H54 (cell line): ENCODE results near the gene XCL2.

Source experiments
- DNase-seq: peaks from one replicate; pipeline ENCODE4 v3.0.0; 2011; ENCODE audit warnings: low spot score, mixed read lengths; ENCODE audit not compliant: insufficient read length
- FAIRE-seq: peaks from 3 replicates; lab custom pipeline; 2011; peaks lifted over from hg19 to GRCh38; lab: Jason Lieb, UNC
- POLR2A ChIP-seq: IDR thresholded peaks from 2 replicates; pipeline ENCODE4 v1.6.1; 2011; ENCODE audit warnings: low read depth, mild to moderate bottlenecking, low read length

Gene XCL2

DNA sequence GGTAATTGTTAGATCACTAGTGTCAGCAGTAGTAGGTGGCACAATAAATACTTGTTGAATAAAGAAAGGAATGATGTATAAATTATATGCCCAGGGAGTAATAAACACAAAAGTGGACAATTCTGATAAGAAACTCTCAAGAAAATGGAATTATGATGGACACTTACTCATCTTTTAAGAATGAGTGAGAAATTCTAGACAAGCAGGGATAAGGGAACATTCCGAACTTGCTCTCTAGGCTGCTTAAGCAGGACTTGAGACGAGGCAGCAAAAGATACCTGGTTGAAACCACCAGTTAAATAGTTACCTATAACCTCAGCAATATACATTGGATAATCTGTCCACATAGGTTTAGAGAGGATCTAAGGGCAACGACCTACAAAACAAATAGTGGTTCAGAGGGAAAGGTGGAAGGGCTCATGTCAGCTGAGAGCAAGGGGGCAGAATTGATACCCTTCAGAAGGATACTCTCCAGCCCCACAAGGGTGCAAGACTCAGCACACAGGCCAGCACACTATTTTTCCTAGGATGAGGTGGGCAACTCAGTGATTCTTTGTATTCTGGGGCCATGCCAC is 46.3 kb downstream of the XCL2 start:
- DNase-seq: no peak
- no peak for TF ChIP-seq POLR2A
- FAIRE-seq: no peak

DNA sequence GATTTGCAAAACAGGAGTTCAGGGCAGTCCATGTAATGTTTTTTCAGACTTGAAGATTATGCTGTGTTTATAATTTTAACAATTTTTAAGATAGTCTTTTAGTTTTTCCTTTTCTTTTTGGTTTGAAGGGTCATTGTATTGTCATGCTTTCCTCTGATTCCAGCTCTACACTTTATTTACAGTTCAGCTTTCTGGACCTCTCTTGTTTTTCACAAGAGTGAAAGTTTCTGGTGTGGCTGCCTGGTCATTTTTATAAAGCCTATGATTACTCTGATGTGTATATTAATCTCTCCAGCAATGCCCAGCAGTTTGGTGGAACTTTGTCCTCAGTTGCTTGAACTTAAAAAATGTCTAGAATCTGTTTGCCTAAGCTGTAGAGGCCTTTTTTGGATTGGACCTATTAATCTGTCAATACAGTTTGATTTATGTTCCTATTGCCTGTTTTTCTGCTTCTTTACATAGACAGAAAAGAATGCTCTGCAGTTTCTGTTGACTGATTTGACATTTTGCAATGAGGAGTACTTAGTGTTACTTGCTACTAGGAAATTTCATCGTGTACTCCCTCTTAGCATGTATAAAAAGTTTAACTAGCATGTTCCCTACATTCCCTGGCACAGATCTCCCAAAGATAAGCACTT is 52.2 kb downstream of the XCL2 start:
- TF ChIP-seq POLR2A: no peak
- no peak for FAIRE-seq
- DNase-seq: no peak
